Stimulated activated CD8-positive, alpha-beta memory T cell treated with anti-CD3 and anti-CD28 coated beads, Interleukin-15, amount 100 ng/mL, for 4 hours (primary cell): ENCODE measurements around the gene GFOD2.
"Not testable (repeated sequence)": the region's sequence is repeated elsewhere in the genome, so short reads cannot be mapped to it uniquely, and the experiment has no call there.

Experiments used
- DNase-seq, 2 donors: peaks; one replicate each; pipeline ENCODE4 v3.0.0-alpha.2; 2020; ENCODE audit warnings: low read depth in 2 of 2

Gene GFOD2

GRCh38 chr16:67704110-67704509 is 15.0 kb downstream of the GFOD2 start:
- DNase-seq = no peak

GRCh38 chr16:67703626-67704025 is 15.5 kb downstream of the GFOD2 start:
- DNase-seq = no peak

- no peak for DNase-seq
These were observed 17.0 kb downstream of the GFOD2 start for GRCh38 chr16:67702130-67702529.

- no peak for DNase-seq
These were observed 17.7 kb downstream of the GFOD2 start for GRCh38 chr16:67701420-67701819.

- no peak for DNase-seq
These were observed 19.9 kb downstream of the GFOD2 start for GRCh38 chr16:67699265-67699664.

GRCh38 chr16:67697422-67698185 is 21.5 kb downstream of the GFOD2 start:
- DNase-seq = no peak

GRCh38 chr16:67694611-67695010 is 24.5 kb downstream of the GFOD2 start:
- no peak for DNase-seq

- not testable (repeated sequence) for DNase-seq
These were observed 25.4 kb downstream of the GFOD2 start for GRCh38 chr16:67693517-67694285.

- DNase-seq = no peak
These were observed 33.6 kb downstream of the GFOD2 start for GRCh38 chr16:67685388-67686112.

GRCh38 chr16:67683767-67684166 is 35.3 kb downstream of the GFOD2 start:
- no peak for DNase-seq

GRCh38 chr16:67679935-67680897 is 38.9 kb downstream of the GFOD2 start:
- DNase-seq = no peak

- DNase-seq = no peak
These were observed 40.6 kb downstream of the GFOD2 start for GRCh38 chr16:67678354-67679023.

- DNase-seq = no peak
These were observed 41.4 kb downstream of the GFOD2 start for GRCh38 chr16:67677712-67678111.

- DNase-seq = no peak
These were observed 42.2 kb downstream of the GFOD2 start for GRCh38 chr16:67676939-67677338.

GRCh38 chr16:67676516-67676915 is 42.6 kb downstream of the GFOD2 start:
- no peak for DNase-seq

- DNase-seq = no peak
These were observed 43.1 kb downstream of the GFOD2 start for GRCh38 chr16:67675999-67676398.

GRCh38 chr16:67675579-67675935 is 43.6 kb downstream of the GFOD2 start:
- DNase-seq = no peak

- no peak for DNase-seq
These were observed 44.1 kb downstream of the GFOD2 start for GRCh38 chr16:67674851-67675578.

- DNase-seq = no peak
These were observed 45.2 kb downstream of the GFOD2 start for GRCh38 chr16:67673712-67674580.
